Esophagus squamous epithelium (tissue), 5 donors: ENCODE measurements around the gene SLC6A9. TPM values are rescaled to one million over a fixed set of nuclear protein-coding genes. Genes with fewer than 3 reads are reported as not detected.
A peak's percentile ranks its signal among the peaks of the same experiment; 100 is the strongest.

Experiments used
- DNase-seq: peaks from one replicate; lab custom pipeline; 2025; lab: John Stamatoyannopoulos, UW
- H3K27ac ChIP-seq, 4 donors: fragments of 200-600 bp; sonication (generic); one replicate each; pipeline ENCODE4 v1.5.1; 2016 to 2019; ENCODE audit warnings: mild to moderate bottlenecking in 1 of 4
- H3K27me3 ChIP-seq, 4 donors: fragments of 200-600 bp; sonication (generic); 1 replicate in 3 of 4; 2 replicates in 1 of 4; pipeline versions ENCODE4 v1.5.1 to v1.6.0; 2017 to 2021; ENCODE audit warnings: antibody characterized with exemption in 1 of 4
- H3K36me3 ChIP-seq, 3 donors: fragments of 200-600 bp; sonication (generic); one replicate each; pipeline ENCODE4 v1.5.1; 2016 to 2019
- H3K4me1 ChIP-seq, 3 donors: fragments of 200-600 bp; sonication (generic); one replicate each; pipeline ENCODE4 v1.5.1; 2017 to 2019
- H3K4me3 ChIP-seq, 4 donors: fragments of 200-600 bp; sonication (generic); 1 replicate in 3 of 4; 2 replicates in 1 of 4; pipeline ENCODE4 v1.5.1; 2016 to 2019; ENCODE audit warnings: mild to moderate bottlenecking in 2 of 4, moderate library complexity in 1 of 4
- H3K9me3 ChIP-seq, 3 donors: fragments of 200-600 bp; sonication (generic); one replicate each; pipeline ENCODE4 v1.5.1; 2016 to 2019
- CTCF ChIP-seq, 6 experiments: fragments of 450-650 bp in 4 of 6; fragments of 200-600 bp in 2 of 6; sonication (generic) in 2 of 6; IDR thresholded peaks; one replicate each; pipeline ENCODE4 v1.5.1; 2016 to 2019; ENCODE audit warnings: antibody characterized with exemption in 6 of 6, mild to moderate bottlenecking in 4 of 6, moderate library complexity in 4 of 6
- POLR2A ChIP-seq, 4 donors: fragments of 450-650 bp; IDR thresholded peaks; one replicate each; pipeline ENCODE4 v1.6.1; 2017; ENCODE audit warnings: antibody characterized with exemption in 4 of 4, mild to moderate bottlenecking in 4 of 4, moderate library complexity in 3 of 4
- WGBS, 2 donors: methylation state at CpG; one replicate each; pipeline ENCODE4 v1.1.5; 2018; 5-methylcytosine and 5-hydroxymethylcytosine counted together
- intact Hi-C: fragments of 100-400 bp; cut with DNase I; formaldehyde crosslinking; loops from one replicate; pipeline ENCODE4 v1.15.0; 2022
- total RNA-seq, 4 donors: library from RNA; depleted of rRNA; stranded (reverse); fragments of >200 nt; gene quantifications; one replicate each; pipeline ENCODE4 v1.1.0, GENCODE V29; 2016
- donor health status: DM: yes; HTN: yes; CAD: no.

The SLC6A9 gene
- total RNA-seq, 4 donors from 2014 or later: 10.4 to 40.0 (median 23.2) TPM

GRCh38 chr1:43984855-43985254 lies 46.4 kb downstream of the SLC6A9 start:
- Histone ChIP-seq H3K9me3 (no peaks in the 10 kb centered on the region), H3K27ac (no peak overlapping the region), H3K4me1 (peaks cover 13 to 24% (median 18%) of the 10 kb centered on the region in 3 donors), H3K27me3 (no peaks in the 10 kb centered on the region), H3K36me3 (peaks cover 0 to 53% (median 3%) of the 10 kb centered on the region in 3 donors), H3K4me3 (no peak overlapping the region)
- DNase-seq: no peak
- WGBS, 2 donors: 98 to 100% methylated on average over 9 to 11 of the region's 16 CpGs
- TF ChIP-seq CTCF (IDR thresholded peaks at IDR 0.05): no peak
- no peak for TF ChIP-seq POLR2A (IDR thresholded peaks at IDR 0.05)
- intact Hi-C loops: no loop called here

GRCh38 chr1:43983253-43983899 lies 47.9 kb downstream of the SLC6A9 start:
- peaks cover 0 to 54% (median 3%) of the 10 kb centered on the region in 3 donors for H3K36me3 ChIP-seq
- H3K9me3 ChIP-seq: no peaks in the 10 kb centered on the region
- H3K27me3 ChIP-seq: no peaks in the 10 kb centered on the region
- H3K4me3 ChIP-seq: no peak overlapping the region
- DNase-seq: no peak
- peaks cover 20 to 35% (median 27%) of the 10 kb centered on the region in 3 donors for H3K4me1 ChIP-seq
- no peak for TF ChIP-seq POLR2A (IDR thresholded peaks at IDR 0.05)
- TF ChIP-seq CTCF (IDR thresholded peaks at IDR 0.05): no peak
- 77 to 84% methylated on average over 12 of the region's 12 CpGs for WGBS, 2 donors
- no peak overlapping the region for H3K27ac ChIP-seq
- intact Hi-C loops: no loop called here

GRCh38 chr1:43982808-43983207 lies 48.5 kb downstream of the SLC6A9 start:
- no peaks in the 10 kb centered on the region for H3K27me3 ChIP-seq
- H3K4me1 ChIP-seq: peaks cover 25 to 41% (median 32%) of the 10 kb centered on the region in 3 donors
- no peak for TF ChIP-seq CTCF (IDR thresholded peaks at IDR 0.05)
- TF ChIP-seq POLR2A (IDR thresholded peaks at IDR 0.05): no peak
- H3K36me3 ChIP-seq: peaks cover 3 to 59% (median 3%) of the 10 kb centered on the region in 3 donors
- no peaks in the 10 kb centered on the region for H3K9me3 ChIP-seq
- H3K4me3 ChIP-seq: no peak overlapping the region
- DNase-seq: no peak
- intact Hi-C loops: no loop called here
- 83 to 84% methylated on average over 15 of the region's 15 CpGs for WGBS, 2 donors
- no peak overlapping the region for H3K27ac ChIP-seq

- no peak overlapping the region for H3K4me3 ChIP-seq
- peaks cover 26 to 46% (median 32%) of the 10 kb centered on the region in 3 donors for H3K4me1 ChIP-seq
- no peaks in the 10 kb centered on the region for H3K27me3 ChIP-seq
- no peak for DNase-seq
- H3K27ac ChIP-seq: no peak overlapping the region
- TF ChIP-seq CTCF (IDR thresholded peaks at IDR 0.05): no peak
- no peak for TF ChIP-seq POLR2A (IDR thresholded peaks at IDR 0.05)
- intact Hi-C loops: no loop called here
- peaks cover 4 to 65% (median 8%) of the 10 kb centered on the region in 3 donors for H3K36me3 ChIP-seq
- H3K9me3 ChIP-seq: no peaks in the 10 kb centered on the region
- 97 to 100% methylated on average over 3 of the region's 8 CpGs for WGBS, 2 donors
Observed at GRCh38 chr1:43982241-43982640, 49.0 kb downstream of the SLC6A9 start.

- Histone ChIP-seq H3K9me3 (no peaks in the 10 kb centered on the region), H3K27ac (peak overlapping the region in 1 of 4 donors; percentile 84), H3K36me3 (peaks cover 9 to 69% (median 14%) of the 10 kb centered on the region in 3 donors), H3K4me1 (peaks cover 32 to 52% (median 37%) of the 10 kb centered on the region in 3 donors), H3K27me3 (no peaks in the 10 kb centered on the region), H3K4me3 (no peak overlapping the region)
- 87 to 95% methylated on average over 3 to 20 of the region's 20 CpGs for WGBS, 2 donors
- no peak for DNase-seq
- TF ChIP-seq CTCF (IDR thresholded peaks at IDR 0.05): no peak
- no peak for TF ChIP-seq POLR2A (IDR thresholded peaks at IDR 0.05)
- intact Hi-C loops: no loop called here
Observed at GRCh38 chr1:43981636-43982035, 49.6 kb downstream of the SLC6A9 start.
